BJ (cell line): ENCODE measurements around the gene JUNB. TPM values are rescaled to one million over a fixed set of nuclear protein-coding genes. Genes with fewer than 3 reads are reported as not detected.

Source experiments
- CTCF ChIA-PET: fragments of 350-600 bp; formaldehyde crosslinking; extraction: SDS; loops from one replicate; lab custom pipeline; 2021; ENCODE audit warnings: antibody characterized with exemption, inconsistent platforms; lab: Yijun Ruan, JAX
- POLR2A ChIA-PET: fragments of 300-600 bp; sonication (Branson Sonifier 250); formaldehyde crosslinking; extraction: SDS; loops from one replicate; lab custom pipeline; 2021; ENCODE audit warnings: antibody characterized with exemption; lab: Charles Lee
- DNase-seq: peaks from one replicate; pipeline ENCODE4 v3.0.0-alpha.2; 2011; ENCODE audit warnings: low read depth
- H3K27me3 ChIP-seq: 2 replicates; pipeline ENCODE4 v1.6.0; 2011; ENCODE audit warnings: low read length; ENCODE audit not compliant: control insufficient read depth, insufficient read depth
- H3K36me3 ChIP-seq: 2 replicates; pipeline ENCODE4 v1.5.1; 2011; ENCODE audit warnings: low read length; ENCODE audit not compliant: control insufficient read depth, insufficient read depth
- H3K4me3 ChIP-seq: 2 replicates; pipeline ENCODE4 v1.5.1; 2011; ENCODE audit warnings: low read depth, mild to moderate bottlenecking, control low read depth, low read length
- CTCF ChIP-seq: IDR thresholded peaks from 2 replicates; pipeline ENCODE4 v1.5.1; 2011; ENCODE audit warnings: low read depth, mild to moderate bottlenecking, control low read depth, inconsistent platforms, low read length, moderate library complexity; ENCODE audit not compliant: insufficient read depth
- polyA plus RNA-seq: library from polyadenylated mRNA; depleted of rRNA; stranded (reverse); fragments of >200 nt; gene quantifications from 2 replicates; pipeline ENCODE4 v1.2.3, GENCODE V29; 2011

Gene JUNB
- polyA plus RNA-seq, 1 experiment = 49.4 TPM

- no peaks in the 10 kb centered on the region for H3K36me3 ChIP-seq
- peaks cover 7% of the 10 kb centered on the region for H3K27me3 ChIP-seq
- no peak overlapping the region for H3K4me3 ChIP-seq
- TF ChIP-seq CTCF = no peak
- CTCF ChIA-PET = interaction anchor here (1.5 to 28.6 kb wide), 8 partner anchors 9 to 93 kb away, joined by 3 to 874 read pairs (median 38); partner anchors contain the start of genes GET3, HOOK2, JUNB and PRDX2
- no peak for DNase-seq
- POLR2A ChIA-PET = no interaction called here
Measured at GRCh38 chr19:12756150-12756883, 35.0 kb upstream of the JUNB start.

GRCh38 chr19:12757544-12758274 lies 33.6 kb upstream of the JUNB start:
- ChIA-PET POLR2A (no interaction called here), CTCF (interaction anchor here (0.6 to 28.6 kb wide), 21 partner anchors 9 to 133 kb away, joined by 3 to 874 read pairs (median 6); partner anchors contain the start of genes FBXW9, GCDH, GET3 and HOOK2)
- no peak for DNase-seq
- Histone ChIP-seq H3K27me3 (peaks cover 5% of the 10 kb centered on the region; the same call in 1 of the 2 replicates), H3K4me3 (peak overlapping the region; percentile 33), H3K36me3 (no peaks in the 10 kb centered on the region)
- peak; percentile 75 for TF ChIP-seq CTCF

- no peak overlapping the region for H3K4me3 ChIP-seq
- TF ChIP-seq CTCF = no peak
- H3K27me3 ChIP-seq = no peaks in the 10 kb centered on the region
- ChIA-PET POLR2A (no interaction called here), CTCF (interaction anchor here (0.7 to 28.6 kb wide), 26 partner anchors 9 to 206 kb away, joined by 3 to 874 read pairs (median 5); partner anchors contain the start of genes HOOK2, JUNB, MAST1 and PRDX2)
- no peak for DNase-seq
- peaks cover 6% of the 10 kb centered on the region for H3K36me3 ChIP-seq
Measured at GRCh38 chr19:12759686-12760085, 31.6 kb upstream of the JUNB start.

DNA sequence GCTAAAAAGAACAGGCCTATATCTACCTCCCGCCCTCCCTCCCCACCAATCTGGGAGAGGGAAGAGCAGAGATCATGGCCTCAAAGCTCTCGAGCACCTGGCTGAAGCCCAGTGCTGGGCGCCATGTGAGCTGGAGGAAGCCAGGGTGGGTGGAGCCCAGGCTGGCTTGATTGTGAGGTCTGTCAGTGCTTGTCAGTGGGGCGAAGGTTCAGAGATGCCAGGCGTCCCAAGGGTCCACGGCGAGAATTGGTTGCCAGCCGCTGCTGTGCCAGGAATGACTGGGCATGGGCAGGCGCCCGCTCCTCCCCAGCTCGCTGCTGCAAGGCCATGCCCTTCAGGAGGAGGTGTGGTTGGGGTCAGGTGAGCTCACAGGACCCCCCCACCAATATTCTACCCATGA lies 28.2 kb upstream of the JUNB start:
- no peak for TF ChIP-seq CTCF
- ChIA-PET CTCF (interaction anchor here (0.6 to 28.6 kb wide), 5 partner anchors 10 to 136 kb away, joined by 3 to 874 read pairs (median 7); partner anchors contain the start of genes JUNB, PRDX2, RNASEH2A and THSD8), POLR2A (no interaction called here)
- Histone ChIP-seq H3K36me3 (peaks cover 6% of the 10 kb centered on the region), H3K27me3 (no peaks in the 10 kb centered on the region), H3K4me3 (no peak overlapping the region)
- no peak for DNase-seq

- CTCF ChIA-PET = interaction anchor here (0.7 to 28.6 kb wide), 13 partner anchors 9 to 290 kb away, joined by 3 to 874 read pairs (median 9); partner anchors contain the start of genes BEST2, HOOK2, JUNB and PRDX2
- Histone ChIP-seq H3K36me3 (peaks cover 6% of the 10 kb centered on the region), H3K4me3 (no peak overlapping the region), H3K27me3 (no peaks in the 10 kb centered on the region)
- DNase-seq = no peak
- POLR2A ChIA-PET = no interaction called here
- TF ChIP-seq CTCF = no peak
Measured at GRCh38 chr19:12764698-12765097, 26.6 kb upstream of the JUNB start.
